Heart left ventricle (tissue), 16 donors: ENCODE data around the gene IL4R. TPM values are rescaled to one million over a fixed set of nuclear protein-coding genes. Genes with fewer than 3 reads are reported as not detected.
A peak's percentile ranks its signal among the peaks of the same experiment; 100 is the strongest.

ENCODE experiments used
- ATAC-seq, 4 donors: fragments of 200-7000 bp; cut with Tn5 transposase; one replicate each; pipeline ENCODE4 v1.9.1; 2020 to 2022; ENCODE audit warnings: moderate library complexity in 4 of 4, mild to moderate bottlenecking in 3 of 4, moderate number of reproducible peaks in 1 of 4
- DNase-seq, 5 donors: peaks; one replicate each; pipeline ENCODE4 v3.0.0-alpha.2; 2020
- H3K27ac ChIP-seq, 12 donors: fragments of 200-600 bp; sonication (generic) in 4 of 12; one replicate each; pipeline versions ENCODE4 v1.5.0 to v1.8.0; 2016 to 2022; ENCODE audit warnings: mild to moderate bottlenecking in 2 of 12
- H3K27me3 ChIP-seq, 9 donors: fragments of 200-600 bp; sonication (generic) in 2 of 9; one replicate each; pipeline versions ENCODE4 v1.5.1 to v1.8.0; 2016 to 2022; ENCODE audit warnings: mild to moderate bottlenecking in 3 of 9
- H3K36me3 ChIP-seq, 9 donors: fragments of 200-600 bp; sonication (generic) in 2 of 9; one replicate each; pipeline versions ENCODE4 v1.5.0 to v1.8.0; 2018 to 2022; ENCODE audit warnings: mild to moderate bottlenecking in 2 of 9
- H3K4me1 ChIP-seq, 12 donors: fragments of 200-600 bp; sonication (generic) in 4 of 12; one replicate each; pipeline versions ENCODE4 v1.5.0 to v1.8.0; 2016 to 2022; ENCODE audit warnings: mild to moderate bottlenecking in 3 of 12
- H3K4me3 ChIP-seq, 12 donors: fragments of 200-600 bp; sonication (generic) in 4 of 12; one replicate each; pipeline versions ENCODE4 v1.5.0 to v1.8.0; 2017 to 2022; ENCODE audit warnings: mild to moderate bottlenecking in 9 of 12, moderate library complexity in 4 of 12
- H3K9me3 ChIP-seq, 12 donors: fragments of 200-600 bp; sonication (generic) in 4 of 12; one replicate each; pipeline versions ENCODE4 v1.5.0 to v1.8.0; 2016 to 2022; ENCODE audit warnings: mild to moderate bottlenecking in 1 of 12
- CTCF ChIP-seq, 12 donors: fragments of 200-600 bp; sonication (generic) in 4 of 12; IDR thresholded peaks; one replicate each; pipeline versions ENCODE4 v1.5.0 to v1.8.0; 2018 to 2022; ENCODE audit warnings: antibody characterized with exemption in 12 of 12, mild to moderate bottlenecking in 5 of 12
- POLR2A ChIP-seq, 2 donors: fragments of 450-650 bp; IDR thresholded peaks; one replicate each; pipeline ENCODE4 v1.6.1; 2017; ENCODE audit warnings: antibody characterized with exemption in 2 of 2, mild to moderate bottlenecking in 2 of 2, moderate library complexity in 2 of 2
- WGBS, 4 donors: extraction: QIAGEN DNeasy Blood & Tissue Kit in 2 of 4; methylation state at CpG; one replicate each; pipeline versions ENCODE4 v1.1.5 to v1.1.7; 2013 to 2018; 5-methylcytosine and 5-hydroxymethylcytosine counted together
- intact Hi-C, 10 donors: fragments of 100-400 bp; cut with DNase I; formaldehyde crosslinking; loops; one replicate each; pipeline versions ENCODE4 v1.11.1 to v1.14.2; 2022
- polyA plus RNA-seq, 2 donors: library from polyadenylated mRNA; stranded (reverse); fragments of 200-250 nt; gene quantifications; one replicate each; pipeline ENCODE4 v1.2.3, GENCODE V29; 2013
- total RNA-seq, 9 donors: library from RNA; depleted of rRNA in 2 of 9; stranded (reverse); fragments of >200 nt in 2 of 9; fragmentation: NEBNext Ultra II Directional in 3 of 9; extraction: Animal tissue kit (Norgen Biotek cat#: 25700) in 3 of 9; gene quantifications; one replicate each; pipeline versions ENCODE4 v1.1.0 to v1.2.4, GENCODE V29; 2016 to 2023
- donor health status: ischemic (EF 13 %, LVEDD 7.1; RV severe dilation, severe dysfunction).
- donor health status: healthy with polysubstance abuse.
- donor health status: DM: no; HTN: yes; CAD: no.
- donor health status: DM: no; HTN: no; CAD: no.
- donor health status: ischemic (EF 25% LVEDD 6.9; RV normal size, moderate dysfunction).
- donor health status: ischemic (EF 25% LVEDD 5.7; RV mildly dilated, moderate dysfunction).
- donor health status: healthy.
- donor health status: DM: yes; HTN: yes; CAD: no.
- donor health status: ischemic (EF 35%, LVEDD 5.7; RV mildly dilated, moderate dysfunction).
- donor health status: nonischemic (EF 11% LVEDD 7.7; RV severe dilation, severe dysfunction).
- donor health status: DM: yes; HTN: yes; CAD: no.
- donor health status: PGD.
- donor health status: ischemic (EF 29% LVEDD 5.4; RV normal size, mild dysfunction).
- donor health status: nonischemic (EF 23%, LVEDD 6.1; RV moderate dilation, normal function).

IL4R gene
- total and polyA plus RNA-seq, 11 donors, result 5.8 to 47.4 (median 8.2) TPM

- TF ChIP-seq CTCF (IDR thresholded peaks at IDR 0.05) (no peak), POLR2A (IDR thresholded peaks at IDR 0.05) (no peak)
- Histone ChIP-seq H3K4me1 (peaks cover 0 to 36% (median 24%) of the 10 kb centered on the region in 12 donors), H3K9me3 (peaks cover 0 to 4% (median 0%) of the 10 kb centered on the region in 12 donors), H3K27me3 (peaks cover 0 to 6% (median 0%) of the 10 kb centered on the region in 9 donors), H3K27ac (no peak overlapping the region), H3K4me3 (no peak overlapping the region), H3K36me3 (no peaks in the 10 kb centered on the region)
- ATAC-seq (no peak), DNase-seq (no peak)
- intact Hi-C loops, result loop anchor here in 6 of 10 donors (2.0 to 10.0 kb wide), 5 partner anchors 33 to 77 kb away; partner anchors contain the start of gene NSMCE1 (in 1 of the 6)
- 77 to 84% (median 83%) methylated on average over 7 of the region's 7 CpGs for WGBS, 4 donors
Measured at GRCh38 chr16:27311897-27312303, 1.9 kb upstream of the IL4R start.

GRCh38 chr16:27312580-27313421 lies 973 bp upstream of the IL4R start:
- ATAC-seq, result no peak
- DNase-seq, result no peak
- Histone ChIP-seq H3K4me3 (peak overlapping the region; percentile 63 to 99 (median 86)), H3K4me1 (peaks cover 0 to 45% (median 26%) of the 10 kb centered on the region in 12 donors), H3K27ac (peak overlapping the region; percentile 89 to 99 (median 96)), H3K36me3 (peaks cover 0 to 4% (median 0%) of the 10 kb centered on the region in 9 donors), H3K9me3 (peaks cover 0 to 4% (median 0%) of the 10 kb centered on the region in 12 donors), H3K27me3 (peaks cover 0 to 6% (median 0%) of the 10 kb centered on the region in 9 donors)
- 70 to 72% (median 71%) methylated on average over 11 of the region's 11 CpGs for WGBS, 4 donors
- intact Hi-C loops, result loop anchor here in 6 of 10 donors (1.0 to 10.0 kb wide), 5 partner anchors 46 to 78 kb away; partner anchors contain the start of gene NSMCE1 (in 1 of the 6)
- TF ChIP-seq POLR2A (IDR thresholded peaks at IDR 0.05) (no peak), CTCF (IDR thresholded peaks at IDR 0.05) (no peak)

- H3K27ac ChIP-seq, result peak overlapping the region; percentile 89 to 99 (median 96)
- DNase-seq, result peak; percentile 63 to 78 (median 72)
- no peaks in the 10 kb centered on the region for H3K9me3 ChIP-seq
- H3K4me3 ChIP-seq, result peak overlapping the region; percentile 63 to 99 (median 86)
- ATAC-seq, result peak; percentile 14 to 81 (median 46)
- TF ChIP-seq CTCF (IDR thresholded peaks at IDR 0.05) (no peak), POLR2A (IDR thresholded peaks at IDR 0.05) (no peak)
- WGBS, 4 donors, result 1 to 4% (median 2%) methylated on average over 12 to 39 of the region's 39 CpGs
- H3K4me1 ChIP-seq, result peaks cover 4 to 59% (median 30%) of the 10 kb centered on the region in 12 donors
- intact Hi-C loops, result loop anchor here in 5 of 10 donors (5.0 to 10.0 kb wide), 4 partner anchors 47 to 79 kb away; partner anchors contain the start of gene NSMCE1 (in 1 of the 5)
- peaks cover 0 to 10% (median 0%) of the 10 kb centered on the region in 9 donors for H3K27me3 ChIP-seq
- peaks cover 0 to 7% (median 0%) of the 10 kb centered on the region in 9 donors for H3K36me3 ChIP-seq
Measured at GRCh38 chr16:27314161-27314723, 468 bp downstream of the IL4R start.
